ENCODE measurements around the gene ST6GAL1. TPM values are rescaled to one million over a fixed set of nuclear protein-coding genes. Genes with fewer than 3 reads are reported as not detected.
"Not testable (repeated sequence)": the region's sequence is repeated elsewhere in the genome, so short reads cannot be mapped to it uniquely, and the experiment has no call there.

Gene ST6GAL1
- total RNA-seq, 4 donors from 2014 or later, result 51.3 to 113 (median 65.5) TPM

- TF ChIP-seq CTCF (IDR thresholded peaks at IDR 0.05), result no peak
- DNase-seq (ENCODE audit: low spot score) (no peak), ATAC-seq (ENCODE audit: low FRiP score) (no peak)
Measured at GRCh38 chr3:186946756-186947375, 16.5 kb downstream of the ST6GAL1 start.

GRCh38 chr3:186949281-186949982, 19.1 kb downstream of the ST6GAL1 start:
- TF ChIP-seq CTCF (IDR thresholded peaks at IDR 0.05), result no peak
- ATAC-seq (ENCODE audit: low FRiP score), result peak; percentile 49
- DNase-seq (ENCODE audit: low spot score), result no peak

GRCh38 chr3:186950402-186951093, 20.2 kb downstream of the ST6GAL1 start:
- ATAC-seq (ENCODE audit: low FRiP score) (no peak), DNase-seq (ENCODE audit: low spot score) (no peak)
- TF ChIP-seq CTCF (IDR thresholded peaks at IDR 0.05), result no peak

GRCh38 chr3:186951640-186952552, 21.6 kb downstream of the ST6GAL1 start:
- TF ChIP-seq CTCF (IDR thresholded peaks at IDR 0.05), result no peak
- no peak for DNase-seq (ENCODE audit: low spot score)
- no peak for ATAC-seq (ENCODE audit: low FRiP score)

- TF ChIP-seq CTCF (IDR thresholded peaks at IDR 0.05), result no peak
- ATAC-seq (ENCODE audit: low FRiP score) (peak; percentile 83), DNase-seq (ENCODE audit: low spot score) (no peak)
Measured at GRCh38 chr3:186953011-186953487, 22.7 kb downstream of the ST6GAL1 start.

- DNase-seq (ENCODE audit: low spot score); ATAC-seq (ENCODE audit: low FRiP score): not testable (repeated sequence)
Measured at GRCh38 chr3:186953992-186954699, 23.8 kb downstream of the ST6GAL1 start.
